GM23248 (cell line): Measurements from ENCODE around the gene C1orf146. TPM values are rescaled to one million over a fixed set of nuclear protein-coding genes. Genes with fewer than 3 reads are reported as not detected.
"Not testable (repeated sequence)": the region's sequence is repeated elsewhere in the genome, so short reads cannot be mapped to it uniquely, and the experiment has no call there.

Source experiments
- DNase-seq: peaks from one replicate; pipeline ENCODE4 v3.0.0-alpha.2; 2015
- H2AFZ ChIP-seq: fragments of 200-600 bp; sonication (generic); 2 replicates; pipeline ENCODE4 v1.6.1; 2016; ENCODE audit warnings: antibody characterized with exemption
- H3F3A ChIP-seq: fragments of 200-600 bp; sonication (generic); 2 replicates; pipeline ENCODE4 v1.6.1; 2016; ENCODE audit warnings: mild to moderate bottlenecking, antibody characterized with exemption, mixed run types; ENCODE audit not compliant: insufficient read depth
- H3K27ac ChIP-seq: fragments of 200-600 bp; sonication (generic); 2 replicates; pipeline ENCODE4 v1.5.1; 2016; ENCODE audit warnings: mild to moderate bottlenecking
- H3K27me3 ChIP-seq: fragments of 200-600 bp; sonication (generic); replicated peaks from 2 replicates; pipeline ENCODE4 v1.6.1; 2016; ENCODE audit warnings: mild to moderate bottlenecking; ENCODE audit not compliant: insufficient read depth
- H3K36me3 ChIP-seq: fragments of 200-600 bp; sonication (generic); 2 replicates; pipeline ENCODE4 v1.6.1; 2016; ENCODE audit warnings: low read depth, mild to moderate bottlenecking
- H3K4me1 ChIP-seq: fragments of 200-600 bp; sonication (generic); 2 replicates; pipeline ENCODE4 v1.6.1; 2016; ENCODE audit warnings: mild to moderate bottlenecking; ENCODE audit not compliant: insufficient read depth
- H3K4me2 ChIP-seq: fragments of 200-600 bp; sonication (generic); one replicate; pipeline ENCODE4 v1.6.1; 2016; ENCODE audit warnings: mild to moderate bottlenecking; ENCODE audit not compliant: unreplicated experiment
- H3K4me3 ChIP-seq: fragments of 200-600 bp; sonication (generic); 2 replicates; pipeline ENCODE4 v1.5.1; 2016; ENCODE audit warnings: mild to moderate bottlenecking
- H3K79me2 ChIP-seq: fragments of 200-600 bp; sonication (generic); 2 replicates; pipeline ENCODE4 v1.6.1; 2016; ENCODE audit warnings: mild to moderate bottlenecking; ENCODE audit not compliant: insufficient read depth
- H3K9ac ChIP-seq: fragments of 200-600 bp; sonication (generic); 2 replicates; pipeline ENCODE4 v1.6.1; 2016; ENCODE audit warnings: mild to moderate bottlenecking
- H3K9me2 ChIP-seq: fragments of 200-600 bp; sonication (generic); 2 replicates; pipeline ENCODE4 v1.6.1; 2016; ENCODE audit warnings: mixed run types, mild to moderate bottlenecking, moderate library complexity; ENCODE audit not compliant: insufficient read depth
- H3K9me3 ChIP-seq: fragments of 200-600 bp; sonication (generic); one replicate; pipeline ENCODE4 v1.6.1; 2017; ENCODE audit warnings: low read depth
- H4K20me1 ChIP-seq: fragments of 200-600 bp; sonication (generic); 2 replicates; pipeline ENCODE4 v1.6.0; 2016; ENCODE audit not compliant: insufficient read depth
- EZH2 ChIP-seq: fragments of 200-600 bp; sonication (generic); IDR thresholded peaks from 2 replicates; pipeline ENCODE4 v1.6.1; 2018; ENCODE audit warnings: antibody characterized with exemption, mild to moderate bottlenecking; ENCODE audit not compliant: insufficient read depth, poor library complexity, severe bottlenecking
- EZH2phosphoT487 ChIP-seq: fragments of 200-600 bp; sonication (generic); IDR thresholded peaks from 2 replicates; pipeline ENCODE4 v1.6.1; 2018; ENCODE audit warnings: antibody characterized with exemption, moderate library complexity, mild to moderate bottlenecking, low read depth; ENCODE audit not compliant: insufficient read depth
- WGBS, 2 experiments: methylation state at CpG; one replicate each; pipeline ENCODE4 v1.1.6; 2015 to 2017; ENCODE audit warnings: low lambda C conversion rate in 2 of 2, low coverage in 1 of 2; ENCODE audit errors: missing lambda C conversion rate in 2 of 2; 5-methylcytosine and 5-hydroxymethylcytosine counted together
- in situ Hi-C: fragments of 300-500 bp; cut with MboI; formaldehyde crosslinking; loops from 2 replicates; pipeline ENCODE4 v1.15.0; 2020
- polyA plus RNA-seq: library from polyadenylated mRNA; unstranded; fragments of >200 nt; fragmentation: Nextera tagmentation; extraction: Ambion mirVana; gene quantifications from 2 replicates; pipeline ENCODE4 v1.2.1, GENCODE V29; 2016
- total RNA-seq: library from RNA; depleted of rRNA; stranded (reverse); fragments of >200 nt; shearing (Covaris generic); gene quantifications from 2 replicates; pipeline ENCODE4 v1.2.3, GENCODE V29; 2014

The C1orf146 gene
- total and polyA plus RNA-seq, 2 experiments from 2014 or later = not detected

DNA sequence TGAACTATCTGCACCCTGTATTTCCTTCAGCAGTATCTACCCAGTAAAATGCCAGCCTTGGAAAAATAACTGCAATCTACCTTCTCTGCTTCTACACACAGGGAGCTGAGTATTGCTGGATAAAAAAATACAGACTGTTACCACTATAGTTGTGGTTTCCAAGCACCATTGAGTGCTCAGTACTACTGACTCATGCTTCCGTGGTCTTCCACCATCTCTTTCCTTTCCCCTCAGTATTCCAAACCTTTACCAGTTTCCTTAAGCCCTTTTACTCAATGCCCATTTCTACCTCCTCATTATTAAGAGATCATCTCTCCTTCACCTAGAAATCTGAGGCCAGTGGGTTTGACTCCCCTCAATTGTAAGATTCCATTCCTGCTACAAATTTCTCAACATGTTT lies 57.2 kb downstream of the C1orf146 start:
- no peak overlapping the region for H3K9ac ChIP-seq
- H3K9me3 ChIP-seq = no peaks in the 10 kb centered on the region
- WGBS, 2 experiments = 75 to 92% methylated on average over 1 of the region's 1 CpG
- no peaks in the 10 kb centered on the region for H3F3A ChIP-seq
- TF ChIP-seq EZH2 (no peak), EZH2phosphoT487 (no peak)
- no peak overlapping the region for H2AFZ ChIP-seq
- H3K4me1 ChIP-seq = peaks cover 8% of the 10 kb centered on the region
- no peaks in the 10 kb centered on the region for H3K9me2 ChIP-seq
- H3K4me3 ChIP-seq = no peak overlapping the region
- DNase-seq = peak; percentile 6
- no peaks in the 10 kb centered on the region for H3K79me2 ChIP-seq
- no peaks in the 10 kb centered on the region for H3K27me3 ChIP-seq
- no peaks in the 10 kb centered on the region for H3K36me3 ChIP-seq
- H4K20me1 ChIP-seq = no peaks in the 10 kb centered on the region
- in situ Hi-C loops = no loop called here
- H3K4me2 ChIP-seq = no peak overlapping the region
- H3K27ac ChIP-seq = no peak overlapping the region

DNA sequence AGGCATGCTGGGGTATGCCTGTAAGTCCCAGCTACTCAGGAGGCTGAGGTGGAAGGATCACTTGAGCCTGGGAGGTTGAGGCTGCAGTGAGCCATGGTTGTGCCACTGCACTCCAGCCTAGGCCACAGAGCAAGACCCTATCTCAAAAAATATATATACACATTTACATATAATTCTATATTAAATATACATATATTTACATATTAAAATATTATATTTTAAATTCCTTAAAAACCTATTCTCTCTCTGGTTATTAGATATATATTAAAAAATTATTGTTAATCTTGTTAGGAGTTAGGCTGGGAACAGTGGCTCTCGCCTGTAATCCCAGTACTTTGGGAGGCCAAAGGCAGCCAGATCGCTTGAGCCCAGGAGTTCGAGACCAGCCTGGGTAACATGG lies 58.4 kb downstream of the C1orf146 start:
- no peaks in the 10 kb centered on the region for H3K79me2 ChIP-seq
- H3K27ac ChIP-seq = no peak overlapping the region
- H3K4me2 ChIP-seq = no peak overlapping the region
- no peaks in the 10 kb centered on the region for H3F3A ChIP-seq
- no peak overlapping the region for H3K4me3 ChIP-seq
- DNase-seq = no peak
- H3K9ac ChIP-seq = no peak overlapping the region
- TF ChIP-seq EZH2phosphoT487 (no peak), EZH2 (no peak)
- H3K27me3 ChIP-seq = no peaks in the 10 kb centered on the region
- no peaks in the 10 kb centered on the region for H3K9me2 ChIP-seq
- H4K20me1 ChIP-seq = no peaks in the 10 kb centered on the region
- in situ Hi-C loops = no loop called here
- no peaks in the 10 kb centered on the region for H3K9me3 ChIP-seq
- peaks cover 8% of the 10 kb centered on the region for H3K4me1 ChIP-seq
- no peaks in the 10 kb centered on the region for H3K36me3 ChIP-seq
- no peak overlapping the region for H2AFZ ChIP-seq
- 88 to 96% methylated on average over 3 of the region's 3 CpGs for WGBS, 2 experiments

- Histone ChIP-seq H3K36me3 (no peaks in the 10 kb centered on the region), H3K79me2 (no peaks in the 10 kb centered on the region), H2AFZ (no peak overlapping the region), H3K9me3 (no peaks in the 10 kb centered on the region), H3K4me3 (no peak overlapping the region), H3K9ac (no peak overlapping the region), H3K27ac (no peak overlapping the region), H3K9me2 (no peaks in the 10 kb centered on the region), H3F3A (no peaks in the 10 kb centered on the region), H3K27me3 (no peaks in the 10 kb centered on the region), H4K20me1 (no peaks in the 10 kb centered on the region), H3K4me2 (no peak overlapping the region), H3K4me1 (peaks cover 8% of the 10 kb centered on the region)
- in situ Hi-C loops = no loop called here
- WGBS, 2 experiments = 93 to 97% methylated on average over 4 of the region's 4 CpGs
- TF ChIP-seq EZH2phosphoT487 (no peak), EZH2 (no peak)
- peak; percentile 61 for DNase-seq
These were observed 59.5 kb downstream of the C1orf146 start for GRCh38 chr1:92277105-92277723.

DNA sequence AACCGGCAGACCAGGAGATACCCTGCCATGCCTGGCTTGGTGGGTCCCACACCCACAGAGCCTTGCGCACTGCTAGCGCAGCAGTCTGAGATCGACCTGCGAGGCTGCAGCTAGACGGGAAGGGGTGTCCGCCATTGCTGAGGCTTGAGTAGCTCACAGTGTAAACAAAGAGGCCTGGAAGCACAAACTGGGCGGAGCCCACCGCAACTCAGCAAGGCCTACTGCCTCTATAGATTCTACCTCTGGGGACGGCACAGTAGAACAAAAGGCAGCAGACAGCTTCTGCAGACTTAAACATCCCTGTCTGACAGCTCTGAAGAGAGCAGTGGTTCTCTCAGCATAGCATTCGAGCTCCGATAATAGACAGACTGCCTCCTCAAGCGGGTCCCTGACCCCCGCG lies 62.1 kb downstream of the C1orf146 start:
- in situ Hi-C loops, DNase-seq, H3K27me3 ChIP-seq, H3K27ac ChIP-seq, H4K20me1 ChIP-seq, H3K79me2 ChIP-seq, H3K9me2 ChIP-seq, H3K36me3 ChIP-seq, H3K4me3 ChIP-seq, H3K9me3 ChIP-seq, H2AFZ ChIP-seq, H3K4me1 ChIP-seq, H3F3A ChIP-seq, H3K4me2 ChIP-seq, H3K9ac ChIP-seq: not testable (repeated sequence)
- WGBS, 2 experiments = 92 to 99% methylated on average over 15 of the region's 15 CpGs

DNA sequence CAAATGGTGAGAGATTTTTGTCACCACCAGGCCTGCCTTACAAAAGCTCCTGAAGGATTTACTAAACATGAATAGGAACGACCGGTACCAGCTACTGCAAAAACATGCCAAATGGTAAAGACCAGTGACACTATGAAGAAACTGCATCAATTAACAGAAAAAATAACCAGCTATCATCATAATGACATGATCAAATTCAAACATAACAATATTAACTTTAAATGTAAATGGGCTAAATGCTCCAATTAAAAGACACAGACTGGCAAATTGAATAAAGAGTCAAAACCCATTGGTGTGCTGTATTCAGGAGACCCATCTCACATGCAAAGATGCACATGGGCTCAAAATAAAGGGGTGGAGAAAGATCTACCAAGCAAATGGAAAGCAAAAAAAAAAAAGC lies 63.7 kb downstream of the C1orf146 start:
- H3K27ac ChIP-seq, H3K9me2 ChIP-seq, H4K20me1 ChIP-seq, H3K4me3 ChIP-seq, H3K27me3 ChIP-seq, H3K4me1 ChIP-seq, H3K4me2 ChIP-seq, DNase-seq, H2AFZ ChIP-seq, in situ Hi-C loops, H3F3A ChIP-seq, H3K79me2 ChIP-seq, H3K9ac ChIP-seq, H3K9me3 ChIP-seq: not testable (repeated sequence)
- peaks cover 13% of the 10 kb centered on the region for H3K36me3 ChIP-seq
- 100% methylated on average over 2 of the region's 2 CpGs for WGBS, 2 experiments
